K562 (cell line): ENCODE data around the gene PDZRN3. TPM values are rescaled to one million over a fixed set of nuclear protein-coding genes. Genes with fewer than 3 reads are reported as not detected.

Source experiments
- ATAC-seq: fragments of 200-7000 bp; cut with Tn5 transposase; 3 replicates; pipeline ENCODE4 v1.9.1; 2020; ENCODE audit warnings: moderate library complexity
- BruUV-seq: library from RNA; stranded (reverse); fragments of 400-500 nt; replicated peaks from 2 replicates; lab custom pipeline; 2021; lab: Mats Ljungman, UMichigan
- CTCF ChIA-PET: fragments of 300-600 bp; formaldehyde crosslinking; extraction: SDS; loops from one replicate; lab custom pipeline; 2021; ENCODE audit warnings: low intra/inter-chr PET ratio; lab: Yijun Ruan, JAX
- POLR2A ChIA-PET: fragments of 300-600, 350-650 bp; sonication (Branson Sonifier 250); formaldehyde crosslinking; extraction: SDS; loops from one replicate; lab custom pipeline; 2021; ENCODE audit warnings: antibody characterized with exemption, inconsistent platforms; lab: Yijun Ruan, JAX
- DNase-seq, 4 experiments: peaks; one replicate each; pipeline versions ENCODE4 v3.0.0 to v3.0.0-alpha.2; 2011 to 2018; ENCODE audit warnings: low spot score in 3 of 4, mixed read lengths in 3 of 4; ENCODE audit errors: extremely low read depth in 1 of 4
- FAIRE-seq: peaks from 2 replicates; lab custom pipeline; 2011; peaks lifted over from hg19 to GRCh38; lab: Jason Lieb, UNC
- H2AFZ ChIP-seq: 2 replicates; pipeline ENCODE4 v1.6.0; 2011; ENCODE audit warnings: low read depth, low read length, control low read depth, inconsistent platforms
- H3K27ac ChIP-seq: fragments of 200-600 bp; 3 replicates; pipeline ENCODE4 v1.8.0; 2011; ENCODE audit warnings: low read depth, mild to moderate bottlenecking, control low read depth, inconsistent platforms, low read length, moderate library complexity, mixed read lengths; ENCODE audit errors: extremely low read depth
- H3K27me3 ChIP-seq, 2 experiments: fragments of 300-600 bp in 1 of 2; 2 replicates in 1 of 2; 3 replicates in 1 of 2; pipeline versions ENCODE4 v1.6.0 to v1.8.0; 2011; ENCODE audit warnings: inconsistent platforms in 2 of 2, low read length in 2 of 2, mild to moderate bottlenecking in 1 of 2, mixed read lengths in 1 of 2, moderate library complexity in 1 of 2; ENCODE audit not compliant: control insufficient read depth in 2 of 2, insufficient read depth in 2 of 2
- H3K36me3 ChIP-seq: fragments of 300-600 bp; 3 replicates; pipeline ENCODE4 v1.8.0; 2011; ENCODE audit warnings: mild to moderate bottlenecking, low read length, inconsistent platforms; ENCODE audit not compliant: control insufficient read depth, insufficient read depth
- H3K4me1 ChIP-seq, 2 experiments: fragments of 200-600 bp in 1 of 2; replicated peaks in 1 of 2; 2 replicates in 1 of 2; 3 replicates in 1 of 2; pipeline versions ENCODE4 v1.5.1 to v1.8.0; 2011; ENCODE audit warnings: inconsistent platforms in 2 of 2, low read length in 2 of 2, mild to moderate bottlenecking in 1 of 2, mixed read lengths in 1 of 2, moderate library complexity in 1 of 2; ENCODE audit not compliant: control insufficient read depth in 2 of 2, insufficient read depth in 2 of 2
- H3K4me2 ChIP-seq: 2 replicates; pipeline ENCODE4 v1.6.1; 2011; ENCODE audit warnings: low read length, control low read depth, inconsistent platforms, mixed read lengths; ENCODE audit not compliant: insufficient read depth
- H3K4me3 ChIP-seq: fragments of 200-600 bp; sonication (generic), shearing (Covaris generic); 2 replicates; pipeline ENCODE4 v1.5.1; 2016; ENCODE audit warnings: control low read depth, inconsistent platforms
- H3K79me2 ChIP-seq: fragments of 200-600 bp; 3 replicates; pipeline ENCODE4 v1.8.0; 2011; ENCODE audit warnings: low read length, inconsistent platforms; ENCODE audit not compliant: control insufficient read depth, insufficient read depth
- H3K9ac ChIP-seq, 2 experiments: 2 replicates each; pipeline versions ENCODE4 v1.6.0 to v1.6.1; 2011; ENCODE audit warnings: low read depth in 2 of 2, low read length in 2 of 2, control low read depth in 1 of 2, inconsistent platforms in 1 of 2, mild to moderate bottlenecking in 1 of 2, mixed read lengths in 1 of 2; ENCODE audit not compliant: insufficient read depth in 1 of 2
- H3K9me1 ChIP-seq: one replicate; pipeline ENCODE4 v1.6.0; 2011; ENCODE audit warnings: inconsistent platforms, mild to moderate bottlenecking, low read length, moderate library complexity; ENCODE audit not compliant: control insufficient read depth, insufficient read depth
- H3K9me3 ChIP-seq: replicated peaks from 2 replicates; pipeline ENCODE4 v1.5.1; 2011; ENCODE audit warnings: low read depth, low read length, inconsistent platforms; ENCODE audit not compliant: control insufficient read depth, insufficient read depth
- H4K20me1 ChIP-seq: replicated peaks from 2 replicates; pipeline ENCODE4 v1.6.1; 2011; ENCODE audit warnings: low read length, inconsistent platforms, mixed read lengths; ENCODE audit not compliant: control insufficient read depth, insufficient read depth
- ARID3B ChIP-seq: fragments of 250-450 bp; sonication (Bioruptor Pico); IDR thresholded peaks from 2 replicates; pipeline ENCODE4 v1.4.0; 2020; ENCODE audit warnings: borderline replicate concordance
- BRD9 ChIP-seq: fragments of 450-650 bp; IDR thresholded peaks from 2 replicates; pipeline ENCODE4 v1.6.1; 2018; ENCODE audit warnings: low read depth; ENCODE audit not compliant: partially characterized antibody
- CHCHD3 ChIP-seq: fragments of 250-450 bp; sonication (Bioruptor Pico); IDR thresholded peaks from 2 replicates; pipeline ENCODE4 v2.1.2; 2022; ENCODE audit warnings: mild to moderate bottlenecking
- E2F1 ChIP-seq: sonication (generic); formaldehyde crosslinking; IDR thresholded peaks from 2 replicates; pipeline ENCODE4 v1.8.1; 2023; ENCODE audit warnings: mild to moderate bottlenecking, missing genetic modification reagents, moderate library complexity
- E2F3 ChIP-seq: fragments of 250-450 bp; sonication (Bioruptor Pico); IDR thresholded peaks from 2 replicates; pipeline ENCODE4 v1.4.0; 2020; ENCODE audit warnings: mild to moderate bottlenecking
- ELK1 ChIP-seq: sonication (generic); formaldehyde crosslinking; IDR thresholded peaks from 2 replicates; pipeline ENCODE4 v1.8.1; 2022; ENCODE audit warnings: missing genetic modification reagents
- GABPB2 ChIP-seq: fragments of 250-450 bp; sonication (Bioruptor Pico); conservative IDR thresholded peaks from 2 replicates; pipeline ENCODE4 v1.5.1; 2021; ENCODE audit warnings: mild to moderate bottlenecking
- HDAC8 ChIP-seq: fragments of 450-650 bp; IDR thresholded peaks from 2 replicates; pipeline ENCODE4 v1.6.1; 2016; ENCODE audit warnings: mild to moderate bottlenecking, missing genetic modification characterization, moderate library complexity, missing compliant biosample characterization
- NRF1 ChIP-seq, 2 experiments: fragments of 450-650 bp; IDR thresholded peaks in 1 of 2; conservative IDR thresholded peaks in 1 of 2; 2 replicates each; pipeline ENCODE4 v1.6.1; 2014; ENCODE audit warnings: mild to moderate bottlenecking in 2 of 2
- PRPF4 ChIP-seq: fragments of 200-400 bp; formaldehyde crosslinking; IDR thresholded peaks from one replicate; pipeline ENCODE4 v1.6.1; 2017; ENCODE audit warnings: low read length, low read depth, mild to moderate bottlenecking; ENCODE audit not compliant: insufficient read depth, poor library complexity, severe bottlenecking
- RFX7 ChIP-seq: fragments of 250-450 bp; sonication (Bioruptor Pico); IDR thresholded peaks from 2 replicates; pipeline ENCODE4 v1.5.1; 2021; ENCODE audit warnings: mild to moderate bottlenecking
- SFPQ ChIP-seq: fragments of 200-400 bp; formaldehyde crosslinking; IDR thresholded peaks from 2 replicates; pipeline ENCODE4 v1.6.1; 2017; ENCODE audit warnings: mild to moderate bottlenecking, low read depth, low read length, moderate library complexity
- SREBF2 ChIP-seq: sonication (generic); formaldehyde crosslinking; IDR thresholded peaks from 2 replicates; pipeline ENCODE4 v1.4.0; 2020; ENCODE audit warnings: mild to moderate bottlenecking, missing genetic modification reagents
- ZNF3 ChIP-seq: fragments of 250-450 bp; sonication (Bioruptor Pico); IDR thresholded peaks from 2 replicates; pipeline ENCODE4 v1.5.0; 2021; ENCODE audit warnings: mild to moderate bottlenecking, moderate library complexity
- ZNF740 ChIP-seq, 3 experiments: fragments of 200-800 bp in 1 of 3; sonication (Bioruptor generic) in 1 of 3; sonication (generic) in 1 of 3; formaldehyde crosslinking in 1 of 3; IDR thresholded peaks; 2 replicates each; pipeline versions ENCODE4 v1.6.1 to v1.8.0; 2016 to 2022; ENCODE audit warnings: mild to moderate bottlenecking in 2 of 3, missing compliant biosample characterization in 2 of 3, missing genetic modification characterization in 2 of 3, missing genetic modification reagents in 1 of 3
- ZNF75A ChIP-seq: fragments of 450-650 bp; formaldehyde crosslinking; IDR thresholded peaks from 2 replicates; pipeline ENCODE4 v1.4.0; 2020; ENCODE audit warnings: mild to moderate bottlenecking
- WGBS: fragments of 100-300 bp; shearing (Covaris generic); methylation state at CpG from one replicate; pipeline ENCODE4 v1.1.6; 2016; ENCODE audit warnings: low coverage, mixed read lengths; ENCODE audit not compliant: insufficient coverage; ENCODE audit errors: missing lambda C conversion rate; 5-methylcytosine and 5-hydroxymethylcytosine counted together
- in situ Hi-C: fragments of 300-500 bp; cut with MboI; formaldehyde crosslinking; loops from 4 replicates; pipeline ENCODE4 v1.15.0; 2018; ENCODE audit warnings: inconsistent platforms, mixed read lengths
- intact Hi-C: fragments of 100-400 bp; cut with micrococcal nuclease; formaldehyde crosslinking; loops from 2 replicates; pipeline ENCODE4 v1.14.2; 2022
- polyA plus RNA-seq, 8 experiments: library from polyadenylated mRNA; depleted of rRNA in 4 of 8; stranded (reverse) in 5 of 8; unstranded in 3 of 8; fragments of >200 nt; fragmentation: Nextera tagmentation in 2 of 8; fragmentation: Illumina TruSeq in 1 of 8; extraction: Ambion mirVana in 2 of 8; extraction: Trizol in 1 of 8; gene quantifications; 2 replicates each; pipeline versions ENCODE4 v1.2.1 to v1.2.3, GENCODE V29; 2011 to 2014; ENCODE audit warnings: inconsistent platforms in 1 of 8, missing spikeins in 1 of 8
- total RNA-seq, 7 experiments: library from RNA; depleted of rRNA in 6 of 7; stranded (reverse); fragments of >200 nt in 6 of 7; fragmentation: Illumina TruSeq in 2 of 7; extraction: Trizol in 2 of 7; gene quantifications; 2 replicates each; pipeline versions ENCODE4 v1.2.1 to v1.2.3, GENCODE V29; 2011 to 2021; ENCODE audit warnings: low replicate concordance in 1 of 7

The PDZRN3 gene
- total and polyA plus RNA-seq, 9 of the 15 experiments (the other 6 are each of a cell fraction or from before 2014, with no cell fraction given), result 0.16 TPM; not detected in 8

GRCh38 chr3:73667889-73668288 lies 43.1 kb upstream of the PDZRN3 start:
- no peaks in the 10 kb centered on the region for H3K79me2 ChIP-seq
- in situ Hi-C loops, result no loop called here
- no peak overlapping the region for H3K4me2 ChIP-seq
- 0% methylated on average over 2 of the region's 3 CpGs for WGBS
- no peaks in the 10 kb centered on the region for H3K9me3 ChIP-seq
- no peak overlapping the region for H3K4me3 ChIP-seq
- no peaks in the 10 kb centered on the region for H3K36me3 ChIP-seq
- FAIRE-seq, result no peak
- no peaks in the 10 kb centered on the region for H3K4me1 ChIP-seq
- H3K27ac ChIP-seq, result no peak overlapping the region
- no peaks in the 10 kb centered on the region for H4K20me1 ChIP-seq
- BruUV-seq, result no TSS peak
- no peak for TF ChIP-seq RFX7 (CRISPR knock-in tag)
- TF ChIP-seq PRPF4, result no peak
- TF ChIP-seq HDAC8, result no peak
- no peak for TF ChIP-seq GABPB2 (CRISPR knock-in tag)
- TF ChIP-seq BRD9, result no peak
- no peak for TF ChIP-seq ZNF740 (CRISPR knock-in tag; IDR thresholded peaks at IDR 0.05)
- no peak for TF ChIP-seq ZNF740 (tag; IDR thresholded peaks at IDR 0.05)
- TF ChIP-seq ELK1 (CRISPR knock-in tag), result no peak
- TF ChIP-seq ZNF75A (CRISPR knock-in tag), result no peak
- no peak for TF ChIP-seq E2F1 (CRISPR knock-in tag)
- TF ChIP-seq SREBF2 (CRISPR knock-in tag), result no peak
- TF ChIP-seq NRF1 (conservative IDR thresholded peaks at IDR 0.05 in 1 of 2, IDR thresholded peaks at IDR 0.05 in 1 of 2), result no peak
- TF ChIP-seq E2F3 (CRISPR knock-in tag), result no peak
- no peak for TF ChIP-seq ZNF3
- TF ChIP-seq ARID3B (CRISPR knock-in tag), result no peak
- TF ChIP-seq CHCHD3 (CRISPR knock-in tag), result no peak
- TF ChIP-seq SFPQ, result no peak
- intact Hi-C loops, result no loop called here
- no peak for ATAC-seq
- DNase-seq, result no peak
- H3K9me1 ChIP-seq, result no peaks in the 10 kb centered on the region
- no peak overlapping the region for H3K9ac ChIP-seq
- ChIA-PET CTCF (no interaction called here), POLR2A (no interaction called here)
- H2AFZ ChIP-seq, result no peak overlapping the region
- no peaks in the 10 kb centered on the region for H3K27me3 ChIP-seq
